IPS DF 4.7 (cell line): ENCODE measurements around the gene ZNF679.
"Not testable (repeated sequence)": the region's sequence is repeated elsewhere in the genome, so short reads cannot be mapped to it uniquely, and the experiment has no call there.

Experiments
- DNase-seq: peaks from one replicate; pipeline ENCODE4 v3.0.0-alpha.2; 2013; ENCODE audit warnings: low spot score; ENCODE audit errors: extremely low read depth

ZNF679 gene

DNA sequence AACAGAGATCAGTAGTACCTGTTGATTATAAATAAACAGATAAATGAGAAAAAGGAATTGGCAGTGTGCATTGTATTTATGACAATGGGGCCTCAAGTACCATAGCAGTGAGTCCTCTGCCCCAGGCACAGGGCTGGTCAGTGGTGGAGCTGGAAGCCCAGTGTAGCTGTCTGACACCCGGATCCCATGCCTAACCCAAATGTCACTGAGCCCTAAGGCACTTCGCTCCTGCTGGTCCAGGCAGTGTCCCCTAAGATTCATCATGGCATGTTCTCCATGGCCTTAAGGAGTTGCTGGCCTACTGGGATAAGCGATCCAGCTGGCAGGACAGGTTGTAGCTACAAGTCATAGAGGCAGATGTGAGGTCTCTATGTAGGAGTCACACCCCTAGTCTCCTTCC, 82.2 kb downstream of the ZNF679 start:
- no peak for DNase-seq

DNA sequence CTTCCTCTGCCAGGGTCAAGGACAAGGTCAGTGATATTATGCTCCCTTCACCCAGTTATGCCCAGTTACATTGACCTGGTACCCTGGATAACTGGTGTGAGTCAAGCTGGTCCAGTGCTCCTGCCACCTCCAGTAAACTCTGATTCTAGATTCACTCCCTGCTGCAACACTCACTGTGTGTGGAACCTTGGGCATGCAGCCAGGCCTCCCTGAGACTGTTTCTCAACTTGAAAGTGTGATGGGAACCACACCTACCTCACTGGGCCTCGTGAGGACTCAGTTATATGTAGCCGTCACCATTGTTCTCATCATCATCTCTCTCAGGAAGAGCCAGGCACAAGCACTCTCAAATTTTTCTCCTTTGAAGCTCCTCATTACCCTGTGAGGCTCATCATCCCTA, 84.6 kb downstream of the ZNF679 start:
- no peak for DNase-seq

DNA sequence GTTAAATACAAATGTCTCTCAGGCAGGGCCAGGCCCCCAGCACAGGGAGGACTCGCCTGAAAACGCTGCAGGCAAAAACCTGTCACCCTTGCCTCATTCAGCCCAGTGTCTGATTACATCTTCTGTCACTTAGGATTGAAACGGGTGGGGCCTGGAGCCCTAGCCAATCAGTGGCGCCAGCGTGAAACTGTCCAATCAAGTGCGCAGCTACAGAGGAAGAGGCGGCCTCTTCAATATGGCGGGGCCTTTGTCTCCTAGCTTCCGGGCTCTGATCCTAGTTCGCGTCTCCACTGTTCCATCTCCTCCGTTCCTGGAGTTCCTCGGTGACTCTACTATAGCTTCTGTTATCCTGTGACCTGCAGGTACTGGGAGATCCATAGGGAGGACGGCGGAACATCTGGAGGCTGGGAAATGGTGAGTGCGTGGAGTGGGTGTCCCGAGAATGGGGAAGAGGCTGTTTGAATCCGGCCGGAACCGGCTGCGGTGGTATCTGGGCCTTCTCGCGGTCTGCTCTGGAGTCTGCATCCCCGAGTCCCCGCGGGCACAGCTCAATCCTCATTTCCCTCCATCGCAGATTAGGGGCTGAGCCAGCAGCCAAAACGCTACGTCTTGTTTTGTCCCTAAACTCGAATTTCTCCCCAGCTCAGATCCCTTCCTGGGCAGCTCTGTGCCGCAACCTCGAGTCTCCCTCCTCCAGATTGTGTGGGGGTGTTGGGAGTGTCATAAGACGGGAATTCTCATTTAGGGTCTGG, 85.6 kb downstream of the ZNF679 start, which contains the start of gene ZNF736:
ZNF736 (plus strand) TSS at position 222 of the 752 bp plus-strand sequence; CDS start at position 412, 190 bp downstream.
- no peak for DNase-seq

DNA sequence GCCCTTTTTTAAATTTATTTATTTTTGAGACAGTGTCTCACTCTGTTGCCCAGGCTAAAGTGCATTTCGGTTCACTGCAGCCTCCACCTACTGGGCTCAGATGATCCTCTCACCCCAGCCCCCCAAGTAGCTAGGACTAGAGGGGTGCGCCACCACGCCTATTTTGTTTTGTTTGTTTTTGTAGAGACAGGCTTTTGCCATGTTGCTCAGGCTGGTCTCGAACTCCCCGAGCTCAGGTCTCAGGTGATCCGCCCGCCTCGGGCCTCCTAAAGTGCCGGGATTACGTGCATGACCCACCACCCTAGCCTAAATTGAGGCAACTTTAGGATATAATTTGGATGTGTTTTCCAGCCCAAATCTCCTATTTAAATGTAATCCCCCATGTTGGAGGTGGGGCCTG, 86.3 kb downstream of the ZNF679 start:
- no peak for DNase-seq

DNA sequence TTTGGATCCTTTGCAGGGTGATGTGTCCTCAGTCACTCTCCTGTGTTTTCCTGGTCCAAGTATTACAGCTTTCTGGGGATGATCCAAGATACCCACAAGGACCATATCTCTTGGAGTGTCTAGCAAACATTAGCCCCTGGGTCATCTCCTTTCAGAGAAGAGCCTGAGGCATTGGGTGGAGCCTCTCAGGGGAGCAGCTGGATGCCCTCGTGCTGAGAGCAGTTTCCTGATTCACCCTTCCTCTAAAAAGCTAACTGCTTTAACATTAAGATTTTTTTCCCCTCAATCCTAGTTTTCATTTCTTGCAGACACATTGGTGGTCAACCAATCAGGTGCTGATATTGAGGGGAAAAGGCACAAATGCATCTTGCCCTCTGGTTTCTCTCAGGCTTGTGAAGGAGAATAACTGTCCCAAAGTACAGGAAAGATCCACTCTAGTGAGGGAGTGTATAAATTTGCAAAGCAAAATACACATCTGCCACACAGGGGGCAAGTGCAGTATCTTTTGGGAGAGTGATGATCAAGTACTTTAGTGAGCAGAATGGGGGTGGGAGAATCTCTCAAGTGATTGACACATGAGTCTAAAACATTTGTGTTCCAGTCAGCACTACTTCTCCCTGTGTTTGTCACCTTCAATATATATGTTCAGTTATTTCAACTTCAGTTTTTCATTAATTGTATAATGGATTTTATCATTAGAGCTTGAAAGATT, 87.9 kb downstream of the ZNF679 start:
- DNase-seq: not testable (repeated sequence)
